GM19238 (cell line): Measurements from ENCODE around the gene ARHGEF16.

Source experiments
- DNase-seq: peaks from one replicate; pipeline ENCODE4 v3.0.0; 2011; ENCODE audit warnings: low spot score; ENCODE audit not compliant: insufficient read length

The ARHGEF16 gene

DNA sequence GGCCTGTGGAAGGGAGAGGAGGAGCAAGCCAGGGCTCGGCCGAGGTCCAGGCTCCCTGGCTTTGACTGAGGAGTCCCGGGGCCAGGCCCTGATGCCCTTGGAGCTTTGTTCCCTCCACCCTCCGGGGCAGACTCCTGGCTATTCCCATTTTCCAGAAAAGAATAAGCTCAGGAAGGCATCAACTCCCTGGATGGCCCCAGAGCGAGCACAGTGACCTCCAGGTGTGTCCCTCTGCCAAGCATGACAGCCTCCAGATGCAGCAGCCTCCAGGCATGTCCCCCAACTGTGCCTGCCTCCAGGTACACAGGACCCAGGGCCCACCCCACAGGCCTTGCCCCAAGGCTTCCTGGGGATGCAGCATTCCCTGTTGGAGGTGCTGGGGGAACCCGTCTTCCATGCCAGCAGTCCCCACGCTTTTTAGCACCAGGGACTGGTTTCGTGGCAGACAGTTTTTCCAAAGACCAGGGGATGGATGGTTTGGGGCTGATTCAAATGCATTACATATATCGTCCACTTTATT is 15.7 kb upstream of the ARHGEF16 start:
- no peak for DNase-seq

DNA sequence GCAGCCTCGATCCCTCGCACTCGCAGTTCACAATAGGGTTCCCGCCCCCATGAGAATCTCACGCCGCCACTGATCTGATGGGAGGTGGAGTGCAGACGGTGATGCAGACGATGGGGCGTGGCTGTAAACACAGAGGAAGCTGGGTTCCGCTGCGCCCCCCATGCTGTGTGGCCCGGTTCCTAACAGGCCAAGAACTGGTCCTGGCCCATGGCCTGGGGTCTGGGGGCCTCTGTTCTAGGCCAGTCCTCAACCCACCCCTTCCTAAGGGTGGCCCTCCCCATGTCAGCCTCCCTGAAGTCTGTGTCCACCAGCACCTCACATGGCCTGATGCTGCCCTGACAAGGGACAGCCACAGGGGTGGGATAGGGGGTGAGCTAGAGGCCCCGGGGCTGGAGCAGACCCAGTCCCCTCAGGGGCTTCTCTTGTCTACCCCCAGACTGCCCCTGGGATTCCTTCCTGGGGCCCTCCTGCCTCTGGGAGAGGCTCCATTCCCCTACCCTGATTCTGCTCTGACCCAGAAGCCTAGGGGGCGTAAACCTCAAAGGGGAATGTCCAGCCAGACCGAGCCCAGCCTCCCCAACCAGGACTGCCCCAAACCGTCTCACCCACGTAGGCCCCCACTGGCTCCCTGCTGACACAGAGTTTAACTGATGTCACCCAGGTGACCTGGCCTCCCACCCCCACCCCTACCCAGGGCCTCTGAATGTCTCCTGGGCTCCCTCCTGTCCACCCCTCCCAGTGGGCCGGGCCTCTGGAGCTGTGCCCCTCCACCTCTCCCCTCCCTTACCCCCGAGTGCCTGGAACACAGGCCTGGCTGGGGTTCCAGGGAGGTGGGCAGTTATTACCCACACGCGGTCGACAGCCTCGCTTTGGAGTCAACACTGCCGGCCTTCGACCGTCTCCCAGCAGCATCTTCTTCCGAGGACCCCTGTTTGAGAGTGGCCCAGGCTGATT is 14.8 kb upstream of the ARHGEF16 start:
- no peak for DNase-seq

GRCh38 chr1:3440300-3440681 is 14.2 kb upstream of the ARHGEF16 start:
- DNase-seq: no peak

DNA sequence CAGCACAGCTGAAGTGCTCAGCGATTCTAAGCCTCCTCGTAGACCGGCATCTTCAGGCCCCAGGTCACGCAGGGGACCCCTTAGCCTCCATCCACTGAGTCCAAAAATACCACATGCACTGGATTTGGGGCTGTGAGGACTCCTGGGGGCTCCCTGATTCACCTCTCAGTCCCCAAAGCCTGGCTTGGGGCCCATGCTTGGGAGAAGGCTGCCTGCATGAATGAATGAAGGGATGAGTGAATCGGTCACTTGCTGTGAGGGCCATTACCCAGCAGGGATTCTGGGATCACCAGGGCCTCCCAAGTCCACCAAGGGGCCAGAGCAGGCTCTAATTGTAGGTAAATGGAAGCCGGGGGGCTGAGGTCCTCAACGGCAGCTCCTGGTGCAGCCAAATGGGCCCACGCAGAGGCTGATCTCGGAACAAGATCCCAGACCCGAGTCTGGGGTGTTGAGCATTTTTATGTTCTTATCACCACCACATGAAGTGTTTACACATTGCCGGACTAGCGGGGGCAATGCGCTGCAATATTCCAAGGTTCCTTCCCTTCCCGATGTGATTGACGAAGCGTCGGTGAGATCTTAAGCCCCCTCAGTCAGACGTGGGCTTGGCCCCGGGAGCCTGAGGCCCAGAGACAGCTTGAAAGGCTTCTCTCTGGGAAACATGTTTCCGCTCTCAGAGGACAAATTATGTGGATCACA is 13.6 kb upstream of the ARHGEF16 start:
- DNase-seq: no peak

GRCh38 chr1:3441410-3441847 is 13.0 kb upstream of the ARHGEF16 start:
- DNase-seq: no peak

DNA sequence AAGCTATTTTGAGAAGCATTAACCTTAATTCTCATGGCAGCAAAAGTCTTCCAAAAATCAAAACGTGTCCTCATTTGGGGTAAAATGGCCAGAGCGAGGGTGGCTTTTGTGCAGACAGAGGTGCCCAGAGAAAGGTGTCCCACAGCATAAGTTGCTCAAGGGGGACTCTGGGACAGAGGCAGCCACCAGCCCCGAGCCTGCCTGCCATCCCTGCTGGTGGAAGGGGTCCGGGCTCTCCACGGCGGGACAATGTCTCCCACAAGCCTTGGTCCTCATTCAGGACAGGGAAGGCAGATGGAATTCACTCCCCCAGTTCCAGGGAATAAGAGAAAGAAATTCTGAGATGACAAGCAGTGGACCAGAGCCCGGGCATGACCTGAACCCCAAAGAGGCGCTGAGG is 12.6 kb upstream of the ARHGEF16 start:
- DNase-seq: no peak

GRCh38 chr1:3442331-3442730 is 12.1 kb upstream of the ARHGEF16 start:
- DNase-seq: no peak

DNA sequence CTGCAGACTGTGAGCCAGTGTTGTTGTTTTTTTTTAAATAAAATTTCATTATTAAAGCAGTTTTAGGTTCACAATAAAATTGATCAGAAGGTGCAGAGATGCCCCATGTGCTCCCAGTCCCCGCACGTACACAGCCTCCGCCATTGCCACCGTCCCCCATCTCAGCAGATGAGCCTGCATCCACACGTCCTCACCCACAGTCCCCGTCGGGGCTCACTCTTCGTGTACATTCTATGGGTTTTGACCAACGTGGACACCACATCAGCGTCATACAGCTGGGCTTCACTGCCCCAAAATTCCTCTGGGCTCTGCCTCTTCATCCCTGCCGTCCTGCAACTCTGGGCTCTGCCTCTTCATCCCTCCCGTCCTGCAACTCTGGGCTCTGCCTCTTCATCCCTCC is 11.6 kb upstream of the ARHGEF16 start:
- DNase-seq: no peak

DNA sequence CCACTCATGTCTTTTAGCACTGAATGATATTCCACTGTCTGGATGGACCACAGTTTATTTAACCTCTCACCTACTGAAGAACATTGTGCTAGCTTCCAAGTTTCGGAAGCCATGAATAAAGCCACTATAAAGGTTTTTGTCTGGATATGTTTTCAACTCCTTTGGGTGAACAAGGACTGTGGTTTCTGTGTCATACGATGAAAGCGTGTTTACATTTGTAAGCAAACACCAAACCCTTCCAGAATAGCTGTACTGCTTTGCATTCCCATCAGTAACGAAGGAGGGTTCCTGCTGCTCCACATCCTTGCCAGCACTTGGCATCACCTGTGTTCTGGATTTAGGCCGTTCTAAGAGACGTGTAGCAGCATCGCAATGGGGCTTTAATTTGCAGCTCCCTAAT is 10.7 kb upstream of the ARHGEF16 start:
- DNase-seq: no peak

- no peak for DNase-seq
These were observed 10.2 kb upstream of the ARHGEF16 start for GRCh38 chr1:3444298-3444697.

DNA sequence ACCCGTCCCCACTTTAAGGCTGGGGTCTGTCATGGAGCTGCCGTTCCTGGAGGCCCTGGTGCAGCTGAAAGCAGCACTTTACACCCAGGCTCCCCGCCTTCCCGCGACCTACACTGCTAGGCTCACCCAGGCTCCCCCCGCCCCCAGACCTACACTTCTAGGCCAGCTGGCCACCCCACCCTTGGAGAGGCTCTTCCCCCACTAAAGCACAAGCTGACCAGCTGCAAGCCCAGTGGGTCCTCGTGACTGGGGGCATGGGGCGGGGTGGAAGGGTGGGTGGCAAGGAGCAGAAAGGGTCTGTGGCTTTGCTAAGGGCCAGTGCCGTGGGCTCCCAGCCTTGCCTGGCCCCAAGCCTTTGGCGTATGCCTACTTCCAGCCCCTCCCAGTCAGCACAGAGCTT is 9.7 kb upstream of the ARHGEF16 start:
- DNase-seq: no peak

DNA sequence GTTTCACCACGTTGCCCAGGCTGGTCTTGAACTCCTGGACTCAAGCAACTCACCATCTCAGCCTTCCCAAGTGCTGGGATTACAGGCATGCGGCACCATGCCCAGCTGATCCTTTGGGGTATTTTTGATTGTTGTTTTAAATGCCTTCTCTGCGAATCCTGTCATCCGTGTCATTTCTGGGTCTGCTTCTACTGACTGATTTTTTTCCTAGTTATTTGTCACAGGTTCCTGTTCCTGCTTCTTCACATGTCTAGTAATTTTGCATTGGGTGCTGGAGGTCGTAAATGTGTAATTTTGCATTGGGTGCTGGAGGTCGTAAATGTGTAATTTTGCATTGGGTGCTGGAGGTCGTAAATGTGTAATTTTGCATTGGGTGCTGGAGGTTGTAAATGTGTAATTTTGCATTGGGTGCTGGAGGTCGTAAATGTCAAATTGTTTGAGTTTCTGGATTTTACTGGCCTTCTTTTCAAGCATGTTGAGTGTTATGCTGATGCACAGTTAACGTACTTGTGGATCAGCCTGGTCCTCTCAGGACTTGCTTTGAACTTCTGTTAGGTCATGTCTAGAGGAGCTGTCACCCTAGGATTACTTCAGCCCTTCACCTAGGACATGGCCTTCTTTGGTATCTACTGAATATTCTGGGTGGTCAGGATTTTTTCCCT is 4.1 kb upstream of the ARHGEF16 start:
- DNase-seq: no peak

DNA sequence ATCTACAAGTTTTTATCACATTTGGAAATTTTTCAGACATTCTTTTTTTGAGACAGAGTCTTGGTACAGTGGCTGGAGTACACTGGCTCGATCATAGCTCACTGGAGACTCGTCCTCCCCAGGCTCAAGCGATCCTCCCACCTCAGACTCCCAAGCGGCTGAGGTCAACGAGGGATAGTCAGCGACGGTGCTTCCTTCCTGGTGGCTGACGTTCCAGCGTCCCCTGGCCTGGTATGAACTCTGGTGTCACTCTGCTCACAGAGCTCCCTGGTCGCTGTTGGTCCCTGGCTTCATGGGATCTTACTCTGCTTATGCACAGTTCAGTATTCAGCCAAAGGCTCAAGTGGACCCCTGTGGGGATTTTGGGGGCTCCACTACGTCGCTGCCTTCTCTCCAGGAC is 3.5 kb upstream of the ARHGEF16 start:
- no peak for DNase-seq

DNA sequence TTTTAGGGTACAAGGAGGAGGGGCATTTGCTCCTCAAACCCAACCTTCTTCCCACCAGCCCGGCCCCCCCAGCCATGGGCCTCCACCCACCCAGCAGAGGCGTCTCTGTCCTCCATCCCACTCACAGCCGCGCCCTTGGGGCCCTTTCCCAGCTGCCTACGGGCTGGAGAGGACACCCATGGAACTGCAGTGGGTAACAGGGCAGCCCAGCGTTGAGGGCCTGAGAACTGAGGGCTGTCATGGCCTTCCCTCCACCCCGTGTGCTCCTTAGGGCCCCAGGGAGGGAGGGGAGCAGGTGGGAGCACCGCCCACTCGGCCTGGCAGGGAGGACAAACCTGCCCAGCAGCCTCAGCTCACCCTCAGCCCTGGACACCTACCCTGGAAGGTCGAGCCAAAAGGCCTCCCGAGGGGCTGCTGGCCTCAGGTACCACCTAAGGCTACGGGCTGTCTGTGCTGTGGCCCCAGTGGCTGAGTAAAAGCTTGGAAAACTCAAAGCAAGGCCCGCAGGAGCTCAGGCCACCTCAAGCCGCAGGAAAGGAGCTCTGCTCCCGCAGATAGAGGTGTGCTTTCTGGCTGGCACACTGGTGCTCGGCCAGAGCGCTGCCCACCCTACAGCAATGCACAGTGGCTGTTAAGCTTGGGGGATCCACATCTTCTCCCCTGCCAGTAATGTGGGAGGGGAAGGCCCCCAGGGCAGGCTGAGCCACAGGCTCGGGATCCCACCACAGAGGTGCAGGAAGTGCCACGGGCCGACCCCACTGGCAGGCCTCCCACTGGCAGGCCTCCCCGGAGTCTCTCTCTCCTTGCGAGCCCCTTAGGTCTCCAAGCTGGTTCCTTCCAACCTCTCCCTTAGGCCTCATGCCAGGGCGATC is 2.2 kb upstream of the ARHGEF16 start:
- no peak for DNase-seq

GRCh38 chr1:3452866-3453175 is 1.6 kb upstream of the ARHGEF16 start:
- DNase-seq: no peak

- peak; percentile 87 for DNase-seq
These were observed 1.2 kb upstream of the ARHGEF16 start for GRCh38 chr1:3453203-3453761.

DNA sequence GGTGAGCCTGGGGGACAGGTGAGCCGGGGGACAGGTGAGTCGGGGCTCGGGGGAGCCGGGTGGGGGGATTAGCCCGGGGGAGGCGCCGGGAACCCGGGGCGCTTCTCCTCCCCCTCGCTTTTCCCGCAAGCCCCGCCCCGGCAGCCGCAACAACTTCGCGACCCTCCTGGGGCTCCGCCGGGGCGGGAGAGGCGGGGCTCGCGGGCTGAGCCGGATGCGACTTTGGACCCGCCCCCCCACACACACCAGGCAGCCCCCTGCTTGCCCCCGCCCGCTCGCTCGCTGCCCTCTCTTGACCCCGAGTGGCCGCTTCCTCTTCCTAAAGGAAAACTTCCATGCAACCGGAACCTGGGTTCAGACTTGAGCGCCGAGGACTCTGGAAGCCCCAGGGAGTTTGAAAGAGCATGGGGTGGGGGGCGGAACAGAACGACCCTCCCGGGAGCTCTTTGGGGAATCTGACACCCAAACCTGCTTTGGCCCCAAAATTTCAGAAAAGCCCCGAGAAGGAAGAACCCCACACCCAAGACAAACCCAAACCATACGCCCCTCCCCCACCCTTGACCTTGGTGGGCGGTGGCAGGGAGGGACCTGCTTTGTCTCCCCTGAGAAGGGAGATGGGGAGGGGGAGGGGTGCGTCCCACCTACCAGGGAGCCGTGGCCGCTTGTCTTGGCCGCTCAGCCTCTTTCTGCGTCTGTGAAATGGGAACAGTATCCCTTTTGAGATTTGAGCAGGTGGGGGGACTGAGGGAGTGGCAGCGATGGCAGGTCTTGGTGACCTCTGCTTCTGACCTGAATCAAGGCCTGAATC is 550 bp downstream of the ARHGEF16 start:
- no peak for DNase-seq

- DNase-seq: no peak
These were observed 1.4 kb downstream of the ARHGEF16 start for GRCh38 chr1:3455670-3456448.

DNA sequence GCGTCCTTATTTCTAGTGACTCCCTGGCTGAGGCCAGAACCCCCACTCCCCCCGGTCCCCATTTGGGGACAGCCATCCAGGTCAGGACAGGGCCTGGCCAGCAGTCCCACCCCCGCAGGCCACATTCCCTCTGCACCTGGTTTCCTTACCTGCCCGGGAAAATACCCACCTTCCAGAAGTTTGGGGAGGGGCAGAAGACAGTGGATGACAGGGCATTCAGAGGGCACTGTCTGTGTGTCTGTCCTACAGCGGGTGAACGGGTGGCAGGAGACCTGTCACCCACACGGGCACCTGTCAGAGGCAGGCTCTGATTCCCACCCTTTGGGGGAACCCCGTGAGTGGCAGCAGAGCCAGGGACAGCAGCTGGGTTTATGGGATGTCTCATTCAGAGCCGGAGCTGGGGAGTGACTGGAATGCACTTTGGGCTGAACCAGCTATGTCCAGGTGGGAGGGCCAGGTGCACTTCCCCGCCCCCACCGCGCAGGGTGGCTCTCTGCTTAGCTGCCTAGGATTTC is 2.0 kb downstream of the ARHGEF16 start:
- no peak for DNase-seq
